IPS-18a (cell line): ENCODE measurements around the gene MAPK8IP1.

Source experiments
- H3K27ac ChIP-seq: one replicate; pipeline ENCODE4 v1.5.1; 2013; ENCODE audit warnings: low read length
- H3K27me3 ChIP-seq: one replicate; pipeline ENCODE4 v1.6.1; 2013; ENCODE audit warnings: mild to moderate bottlenecking, low read length; ENCODE audit not compliant: control insufficient read depth, insufficient read depth
- H3K36me3 ChIP-seq: one replicate; pipeline ENCODE4 v1.6.1; 2013; ENCODE audit warnings: low read depth, low read length; ENCODE audit not compliant: control insufficient read depth
- H3K4me1 ChIP-seq: one replicate; pipeline ENCODE4 v1.6.1; 2013; ENCODE audit warnings: low read depth, low read length; ENCODE audit not compliant: control insufficient read depth
- H3K4me3 ChIP-seq: one replicate; pipeline ENCODE4 v1.5.1; 2013; ENCODE audit warnings: low read length
- H3K9ac ChIP-seq: one replicate; pipeline ENCODE4 v1.6.1; 2013; ENCODE audit warnings: mild to moderate bottlenecking, low read length, moderate library complexity
- H3K9me3 ChIP-seq: one replicate; pipeline ENCODE4 v1.6.1; 2013; ENCODE audit warnings: low read depth, low read length; ENCODE audit not compliant: control insufficient read depth

MAPK8IP1 gene

GRCh38 chr11:45932217-45932616, 46.8 kb downstream of the MAPK8IP1 start:
- H3K9ac ChIP-seq: no peak overlapping the region
- no peaks in the 10 kb centered on the region for H3K9me3 ChIP-seq
- no peaks in the 10 kb centered on the region for H3K4me1 ChIP-seq
- H3K36me3 ChIP-seq: peaks cover 46% of the 10 kb centered on the region
- H3K27ac ChIP-seq: no peak overlapping the region
- no peak overlapping the region for H3K4me3 ChIP-seq
- no peaks in the 10 kb centered on the region for H3K27me3 ChIP-seq

GRCh38 chr11:45933131-45933831, 47.8 kb downstream of the MAPK8IP1 start:
- Histone ChIP-seq H3K9ac (no peak overlapping the region), H3K27ac (no peak overlapping the region), H3K4me3 (no peak overlapping the region), H3K9me3 (no peaks in the 10 kb centered on the region), H3K4me1 (no peaks in the 10 kb centered on the region), H3K27me3 (no peaks in the 10 kb centered on the region), H3K36me3 (peaks cover 35% of the 10 kb centered on the region)

- Histone ChIP-seq H3K27me3 (no peaks in the 10 kb centered on the region), H3K27ac (no peak overlapping the region), H3K36me3 (peaks cover 29% of the 10 kb centered on the region), H3K9me3 (no peaks in the 10 kb centered on the region), H3K4me1 (no peaks in the 10 kb centered on the region), H3K4me3 (no peak overlapping the region), H3K9ac (no peak overlapping the region)
These were observed 48.6 kb downstream of the MAPK8IP1 start for GRCh38 chr11:45933846-45934579.

GRCh38 chr11:45934580-45935318, 49.3 kb downstream of the MAPK8IP1 start:
- Histone ChIP-seq H3K27ac (no peak overlapping the region), H3K36me3 (peaks cover 29% of the 10 kb centered on the region), H3K4me3 (no peak overlapping the region), H3K9me3 (no peaks in the 10 kb centered on the region), H3K4me1 (no peaks in the 10 kb centered on the region), H3K9ac (no peak overlapping the region), H3K27me3 (no peaks in the 10 kb centered on the region)

GRCh38 chr11:45935349-45936064, 50.1 kb downstream of the MAPK8IP1 start:
- no peaks in the 10 kb centered on the region for H3K4me1 ChIP-seq
- no peaks in the 10 kb centered on the region for H3K27me3 ChIP-seq
- H3K36me3 ChIP-seq: peaks cover 29% of the 10 kb centered on the region
- H3K9ac ChIP-seq: no peak overlapping the region
- H3K9me3 ChIP-seq: no peaks in the 10 kb centered on the region
- H3K4me3 ChIP-seq: no peak overlapping the region
- no peak overlapping the region for H3K27ac ChIP-seq

GRCh38 chr11:45936511-45937054, 51.1 kb downstream of the MAPK8IP1 start:
- H3K4me1 ChIP-seq: no peaks in the 10 kb centered on the region

GRCh38 chr11:45937916-45938315, 52.5 kb downstream of the MAPK8IP1 start:
- no peak overlapping the region for H3K27ac ChIP-seq
- no peaks in the 10 kb centered on the region for H3K4me1 ChIP-seq
- H3K9me3 ChIP-seq: no peaks in the 10 kb centered on the region
- no peak overlapping the region for H3K9ac ChIP-seq
- no peaks in the 10 kb centered on the region for H3K27me3 ChIP-seq
- no peak overlapping the region for H3K4me3 ChIP-seq
- peaks cover 27% of the 10 kb centered on the region for H3K36me3 ChIP-seq

More at GRCh38 chr11:45936511-45937054, 51.1 kb downstream of the MAPK8IP1 start:
- Histone ChIP-seq H3K9me3 (no peaks in the 10 kb centered on the region), H3K27me3 (no peaks in the 10 kb centered on the region), H3K4me3 (no peak overlapping the region), H3K9ac (no peak overlapping the region), H3K27ac (no peak overlapping the region), H3K36me3 (peaks cover 29% of the 10 kb centered on the region)

GRCh38 chr11:45939836-45940235, 54.4 kb downstream of the MAPK8IP1 start:
- no peaks in the 10 kb centered on the region for H3K27me3 ChIP-seq
- H3K27ac ChIP-seq: no peak overlapping the region
- H3K9ac ChIP-seq: no peak overlapping the region
- H3K36me3 ChIP-seq: peaks cover 13% of the 10 kb centered on the region
- no peaks in the 10 kb centered on the region for H3K4me1 ChIP-seq
- no peaks in the 10 kb centered on the region for H3K9me3 ChIP-seq
- no peak overlapping the region for H3K4me3 ChIP-seq

- H3K9ac ChIP-seq: no peak overlapping the region
- peaks cover 11% of the 10 kb centered on the region for H3K36me3 ChIP-seq
- no peak overlapping the region for H3K27ac ChIP-seq
- H3K4me1 ChIP-seq: no peaks in the 10 kb centered on the region
- no peaks in the 10 kb centered on the region for H3K27me3 ChIP-seq
- H3K4me3 ChIP-seq: no peak overlapping the region
- H3K9me3 ChIP-seq: no peaks in the 10 kb centered on the region
These were observed 55.8 kb downstream of the MAPK8IP1 start for GRCh38 chr11:45941285-45941684.

- Histone ChIP-seq H3K27ac (no peak overlapping the region), H3K9me3 (no peaks in the 10 kb centered on the region), H3K4me1 (no peaks in the 10 kb centered on the region), H3K36me3 (peaks cover 11% of the 10 kb centered on the region), H3K27me3 (no peaks in the 10 kb centered on the region), H3K9ac (no peak overlapping the region), H3K4me3 (no peak overlapping the region)
These were observed 56.9 kb downstream of the MAPK8IP1 start for GRCh38 chr11:45942381-45942780.
